Left ventricle myocardium inferior (tissue), 1 donor: ENCODE data around the gene LHB. TPM values are rescaled to one million over a fixed set of nuclear protein-coding genes. Genes with fewer than 3 reads are reported as not detected.
"Not testable (repeated sequence)": the region's sequence is repeated elsewhere in the genome, so short reads cannot be mapped to it uniquely, and the experiment has no call there.

Experiments
- DNase-seq: peaks from one replicate; pipeline ENCODE4 v3.0.0-alpha.2; 2020
- H3K27ac ChIP-seq: fragments of 200-600 bp; replicated peaks from 2 replicates; pipeline ENCODE4 v1.8.0; 2021
- H3K27me3 ChIP-seq: fragments of 200-600 bp; 2 replicates; pipeline ENCODE4 v1.8.0; 2021; ENCODE audit warnings: low read depth
- H3K36me3 ChIP-seq: fragments of 200-600 bp; 2 replicates; pipeline ENCODE4 v1.8.0; 2021
- H3K4me1 ChIP-seq: fragments of 200-600 bp; 2 replicates; pipeline ENCODE4 v1.8.0; 2021
- H3K4me3 ChIP-seq: fragments of 200-600 bp; 2 replicates; pipeline ENCODE4 v1.8.0; 2021; ENCODE audit warnings: mild to moderate bottlenecking, moderate library complexity
- H3K9me3 ChIP-seq: fragments of 200-600 bp; replicated peaks from 2 replicates; pipeline ENCODE4 v1.8.0; 2021
- CTCF ChIP-seq: fragments of 200-600 bp; IDR thresholded peaks from 2 replicates; pipeline ENCODE4 v1.8.0; 2021; ENCODE audit warnings: antibody characterized with exemption, mild to moderate bottlenecking, borderline replicate concordance
- intact Hi-C: fragments of 100-400 bp; cut with micrococcal nuclease; formaldehyde crosslinking; loops from one replicate; pipeline ENCODE4 v1.11.0; 2022
- total RNA-seq: library from RNA; stranded (reverse); fragmentation: NEBNext Ultra II Directional; extraction: Animal tissue kit (Norgen Biotek cat#: 25700); gene quantifications from one replicate; pipeline ENCODE4 v1.2.1, GENCODE V29; 2021
- donor health status: DM: no; HTN: yes; CAD: no; lungs with severe emphysema.

The LHB gene
- total RNA-seq, 1 donor from 2014 or later: not detected

- no peak overlapping the region for H3K27ac ChIP-seq
- DNase-seq: no peak
These were observed 5.2 kb upstream of the LHB start for GRCh38 chr19:49022116-49022515.

GRCh38 chr19:49020931-49021895 lies 4.3 kb upstream of the LHB start:
- Histone ChIP-seq H3K27me3 (peaks cover 34% of the 10 kb centered on the region), H3K4me3 (no peak overlapping the region), H3K9me3 (no peaks in the 10 kb centered on the region), H3K4me1 (peaks cover 27% of the 10 kb centered on the region), H3K27ac (no peak overlapping the region), H3K36me3 (peaks cover 1% of the 10 kb centered on the region)
- intact Hi-C loops: no loop called here
- TF ChIP-seq CTCF: no peak
- no peak for DNase-seq

More at GRCh38 chr19:49022116-49022515, 5.2 kb upstream of the LHB start:
- H3K4me3 ChIP-seq: no peak overlapping the region
- intact Hi-C loops: no loop called here
- no peaks in the 10 kb centered on the region for H3K9me3 ChIP-seq
- peaks cover 26% of the 10 kb centered on the region for H3K4me1 ChIP-seq
- H3K27me3 ChIP-seq: peaks cover 31% of the 10 kb centered on the region
- no peaks in the 10 kb centered on the region for H3K36me3 ChIP-seq
- TF ChIP-seq CTCF: no peak

GRCh38 chr19:49020342-49020741 lies 3.5 kb upstream of the LHB start:
- no peak for DNase-seq
- H3K4me1 ChIP-seq: peaks cover 27% of the 10 kb centered on the region
- peaks cover 34% of the 10 kb centered on the region for H3K27me3 ChIP-seq
- H3K9me3 ChIP-seq: no peaks in the 10 kb centered on the region
- TF ChIP-seq CTCF: no peak
- H3K27ac ChIP-seq: no peak overlapping the region
- intact Hi-C loops: no loop called here
- no peak overlapping the region for H3K4me3 ChIP-seq
- H3K36me3 ChIP-seq: peaks cover 10% of the 10 kb centered on the region

GRCh38 chr19:49019242-49019932 lies 2.5 kb upstream of the LHB start:
- Histone ChIP-seq H3K27me3 (peaks cover 34% of the 10 kb centered on the region), H3K4me1 (peaks cover 27% of the 10 kb centered on the region), H3K36me3 (peaks cover 19% of the 10 kb centered on the region), H3K27ac (no peak overlapping the region), H3K9me3 (no peaks in the 10 kb centered on the region), H3K4me3 (peak overlapping the region; percentile 63)
- peak; percentile 75 for DNase-seq
- intact Hi-C loops: no loop called here
- no peak for TF ChIP-seq CTCF

GRCh38 chr19:49018388-49019241 lies 1.7 kb upstream of the LHB start:
- peaks cover 27% of the 10 kb centered on the region for H3K4me1 ChIP-seq
- H3K36me3 ChIP-seq: peaks cover 25% of the 10 kb centered on the region
- H3K27ac ChIP-seq, H3K9me3 ChIP-seq, DNase-seq, intact Hi-C loops: not testable (repeated sequence)
- H3K27me3 ChIP-seq: peaks cover 34% of the 10 kb centered on the region
- peak overlapping the region; percentile 63 for H3K4me3 ChIP-seq
